Fibroblast of lung (primary cell): ENCODE data around the gene KCNIP1. TPM values are rescaled to one million over a fixed set of nuclear protein-coding genes. Genes with fewer than 3 reads are reported as not detected.

ENCODE experiments used
- DNase-seq, 2 donors: peaks; one replicate each; pipeline versions ENCODE4 v3.0.0 to v3.0.0-alpha.2; 2010; ENCODE audit warnings: low read depth in 2 of 2
- H2AFZ ChIP-seq: 2 replicates; pipeline ENCODE4 v1.5.1; 2012; ENCODE audit warnings: low read length, control low read depth, inconsistent platforms
- H3K27ac ChIP-seq: 2 replicates; pipeline ENCODE4 v1.5.1; 2011; ENCODE audit warnings: low read length, control low read depth; ENCODE audit not compliant: insufficient read depth
- H3K27me3 ChIP-seq: 2 replicates; pipeline ENCODE4 v1.5.1; 2011; ENCODE audit warnings: mild to moderate bottlenecking, low read length; ENCODE audit not compliant: control insufficient read depth, insufficient read depth
- H3K36me3 ChIP-seq: 2 replicates; pipeline ENCODE4 v1.5.1; 2011; ENCODE audit warnings: low read length; ENCODE audit not compliant: control insufficient read depth, insufficient read depth
- H3K4me1 ChIP-seq: 2 replicates; pipeline ENCODE4 v1.5.1; 2011; ENCODE audit warnings: low read length; ENCODE audit not compliant: control insufficient read depth, insufficient read depth; ENCODE audit errors: extremely low read depth
- H3K4me2 ChIP-seq: 2 replicates; pipeline ENCODE4 v1.5.1; 2011; ENCODE audit warnings: low read length, control low read depth; ENCODE audit not compliant: insufficient read depth; ENCODE audit errors: extremely low read depth
- H3K4me3 ChIP-seq, 4 experiments: fragments of 200-600 bp in 1 of 4; sonication (generic) in 1 of 4; replicated peaks in 1 of 4; 2 replicates each; pipeline ENCODE4 v1.5.1; 2011 to 2016; ENCODE audit warnings: low read length in 4 of 4, low read depth in 3 of 4, mild to moderate bottlenecking in 3 of 4, control low read depth in 2 of 4, inconsistent platforms in 1 of 4, mixed read lengths in 1 of 4; ENCODE audit not compliant: insufficient read depth in 1 of 4; ENCODE audit errors: control extremely low read depth in 1 of 4
- H3K79me2 ChIP-seq: 2 replicates; pipeline ENCODE4 v1.5.1; 2012; ENCODE audit warnings: mild to moderate bottlenecking, low read length, inconsistent platforms; ENCODE audit not compliant: control insufficient read depth, insufficient read depth
- H3K9ac ChIP-seq: 2 replicates; pipeline ENCODE4 v1.5.1; 2011; ENCODE audit warnings: mild to moderate bottlenecking, low read length, control low read depth; ENCODE audit not compliant: insufficient read depth
- H3K9me3 ChIP-seq: 2 replicates; pipeline ENCODE4 v1.5.1; 2012; ENCODE audit warnings: low read depth, low read length; ENCODE audit not compliant: control insufficient read depth, insufficient read depth
- H4K20me1 ChIP-seq: 2 replicates; pipeline ENCODE4 v1.5.1; 2011; ENCODE audit warnings: low read length; ENCODE audit not compliant: control insufficient read depth, insufficient read depth; ENCODE audit errors: extremely low read depth
- CTCF ChIP-seq, 2 donors: IDR thresholded peaks in 1 of 2; conservative IDR thresholded peaks in 1 of 2; 1 replicate in 1 of 2; 2 replicates in 1 of 2; pipeline ENCODE4 v1.5.1; 2011 to 2012; ENCODE audit warnings: low read length in 2 of 2, control low read depth in 1 of 2, inconsistent platforms in 1 of 2, low read depth in 1 of 2, mild to moderate bottlenecking in 1 of 2
- EZH2 ChIP-seq: IDR thresholded peaks from 2 replicates; pipeline ENCODE4 v1.5.1; 2012; ENCODE audit warnings: low read length, control low read depth, mild to moderate bottlenecking; ENCODE audit errors: missing control alignments
- polyA plus RNA-seq, 2 donors: library from polyadenylated mRNA; depleted of rRNA in 1 of 2; stranded (reverse) in 1 of 2; unstranded in 1 of 2; fragments of >200 nt; gene quantifications; 2 replicates each; pipeline ENCODE4 v1.2.1, GENCODE V29; 2011 to 2012; ENCODE audit warnings: missing spikeins in 1 of 2
- total RNA-seq: library from RNA; depleted of rRNA; stranded (reverse); fragments of >200 nt; gene quantifications from 2 replicates; pipeline ENCODE4 v1.2.1, GENCODE V29; 2014

The KCNIP1 gene
- total and polyA plus RNA-seq, 2 donors (not counting 1 experiment from before 2014, with no cell fraction given), result not detected

DNA sequence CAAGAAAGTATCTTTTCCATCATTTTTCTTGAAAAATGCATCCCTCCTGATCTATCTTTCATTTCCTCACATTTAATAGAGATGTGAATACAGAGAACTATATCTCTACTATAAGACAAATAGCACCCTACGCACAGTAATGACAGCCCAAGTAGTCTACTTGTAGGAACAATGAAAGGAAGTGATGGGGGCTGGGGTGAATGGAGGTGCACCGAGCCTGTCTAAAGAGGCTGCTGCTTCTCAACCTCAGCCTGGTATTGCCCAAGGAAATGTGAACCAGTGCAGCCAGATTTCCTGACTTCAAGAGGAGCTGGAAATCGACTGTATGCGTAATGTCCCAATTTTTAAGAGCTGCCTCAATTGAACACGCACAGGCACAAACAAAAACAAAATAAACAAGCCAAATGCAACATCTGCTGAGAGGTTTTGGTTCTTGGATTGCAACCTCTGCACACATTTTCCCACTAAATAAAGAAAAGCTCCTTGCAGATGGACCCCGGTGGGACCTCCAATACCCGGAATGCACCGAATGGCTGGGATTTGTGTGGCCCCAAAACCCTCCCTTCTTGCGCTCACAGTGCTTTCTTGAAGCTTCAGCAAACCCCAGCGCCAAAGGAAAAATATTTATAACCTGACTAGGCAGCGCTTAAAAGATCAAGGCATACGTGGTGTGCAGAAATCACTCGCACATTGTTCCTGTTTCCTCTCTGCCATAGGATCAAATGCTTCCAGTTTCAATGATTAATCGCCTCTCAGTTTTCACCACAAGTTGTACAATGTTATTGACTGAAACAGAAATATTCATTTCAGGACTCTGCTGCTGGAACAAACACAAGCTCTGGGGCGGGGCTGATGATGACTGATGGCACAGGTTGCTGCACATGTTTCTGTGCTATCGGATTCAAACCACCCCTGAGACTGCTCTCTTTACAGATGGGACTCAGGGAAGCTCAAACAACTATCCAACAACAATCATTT lies 68.3 kb downstream of the KCNIP1 start:
- peak in 1 of 2 donors; percentile 42 for DNase-seq

DNA sequence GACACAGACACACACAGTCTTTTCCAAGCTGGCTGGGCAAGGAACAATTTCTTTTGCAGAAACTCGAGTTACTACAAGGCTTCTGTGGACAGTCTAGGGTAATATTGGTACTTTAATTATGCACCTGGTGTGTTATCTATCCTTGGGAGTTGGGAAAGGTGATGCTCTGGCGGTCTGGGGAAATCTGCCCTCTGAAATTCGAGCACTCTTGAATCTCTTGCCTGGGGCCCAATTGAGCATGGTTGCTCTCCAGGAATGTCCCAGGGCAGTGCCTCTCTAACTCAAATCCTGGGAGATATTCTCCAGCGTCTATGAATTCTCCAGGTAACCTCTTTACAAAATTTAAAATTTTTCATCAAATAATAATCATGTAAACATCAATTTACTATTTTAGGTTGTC lies 69.3 kb downstream of the KCNIP1 start:
- no peak overlapping the region for H3K4me2 ChIP-seq
- no peak overlapping the region for H3K9ac ChIP-seq
- no peak overlapping the region for H2AFZ ChIP-seq
- no peaks in the 10 kb centered on the region for H4K20me1 ChIP-seq
- no peaks in the 10 kb centered on the region for H3K79me2 ChIP-seq
- H3K27ac ChIP-seq, result no peak overlapping the region
- H3K36me3 ChIP-seq, result no peaks in the 10 kb centered on the region
- no peak for TF ChIP-seq CTCF (conservative IDR thresholded peaks at IDR 0.05 in 1 of 2, IDR thresholded peaks at IDR 0.05 in 1 of 2; ENCODE audit: low read depth in 1 of 2, low read length in 2 of 2)
- no peak for TF ChIP-seq EZH2
- DNase-seq, result no peak
- H3K4me3 ChIP-seq, result no peak overlapping the region
- H3K27me3 ChIP-seq, result no peaks in the 10 kb centered on the region
- no peaks in the 10 kb centered on the region for H3K4me1 ChIP-seq
- H3K9me3 ChIP-seq, result no peaks in the 10 kb centered on the region

More for the DNA sequence above, 68.3 kb downstream of the KCNIP1 start:
- Histone ChIP-seq H4K20me1 (no peaks in the 10 kb centered on the region), H3K27ac (no peak overlapping the region), H3K4me3 (no peak overlapping the region), H3K79me2 (no peaks in the 10 kb centered on the region), H2AFZ (no peak overlapping the region), H3K9ac (no peak overlapping the region), H3K36me3 (no peaks in the 10 kb centered on the region), H3K4me2 (no peak overlapping the region), H3K9me3 (no peaks in the 10 kb centered on the region), H3K4me1 (no peaks in the 10 kb centered on the region), H3K27me3 (no peaks in the 10 kb centered on the region)
- TF ChIP-seq EZH2 (no peak), CTCF (conservative IDR thresholded peaks at IDR 0.05 in 1 of 2, IDR thresholded peaks at IDR 0.05 in 1 of 2; ENCODE audit: low read depth in 1 of 2, low read length in 2 of 2) (no peak)

DNA sequence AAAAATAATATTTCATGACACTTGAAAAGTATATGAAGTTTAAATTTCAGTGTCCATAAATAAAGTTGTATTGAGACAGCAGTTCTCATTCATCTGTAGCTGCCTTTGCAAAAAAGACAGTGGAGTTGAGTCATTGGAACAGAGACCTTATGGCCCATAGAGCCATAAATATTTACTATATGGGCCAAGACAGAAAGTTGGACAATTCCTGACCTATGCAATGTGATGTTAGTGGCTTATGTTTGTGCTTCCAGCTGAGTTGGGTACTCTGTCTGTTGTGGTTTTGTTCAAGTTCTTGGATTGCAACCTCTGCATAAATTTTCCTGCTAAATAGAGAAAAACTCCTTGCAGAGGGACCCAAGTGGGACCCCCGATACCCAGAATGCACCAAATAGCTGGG lies 69.8 kb downstream of the KCNIP1 start:
- no peaks in the 10 kb centered on the region for H3K9me3 ChIP-seq
- no peak overlapping the region for H3K27ac ChIP-seq
- H4K20me1 ChIP-seq, result no peaks in the 10 kb centered on the region
- H2AFZ ChIP-seq, result no peak overlapping the region
- no peaks in the 10 kb centered on the region for H3K27me3 ChIP-seq
- DNase-seq, result no peak
- no peak overlapping the region for H3K9ac ChIP-seq
- H3K4me1 ChIP-seq, result no peaks in the 10 kb centered on the region
- no peak overlapping the region for H3K4me3 ChIP-seq
- no peak for TF ChIP-seq EZH2
- TF ChIP-seq CTCF (conservative IDR thresholded peaks at IDR 0.05 in 1 of 2, IDR thresholded peaks at IDR 0.05 in 1 of 2; ENCODE audit: low read depth in 1 of 2, low read length in 2 of 2), result no peak
- H3K36me3 ChIP-seq, result no peaks in the 10 kb centered on the region
- H3K79me2 ChIP-seq, result no peaks in the 10 kb centered on the region
- H3K4me2 ChIP-seq, result no peak overlapping the region
